ENCODE results near the gene LRRC25.

The LRRC25 gene

DNA sequence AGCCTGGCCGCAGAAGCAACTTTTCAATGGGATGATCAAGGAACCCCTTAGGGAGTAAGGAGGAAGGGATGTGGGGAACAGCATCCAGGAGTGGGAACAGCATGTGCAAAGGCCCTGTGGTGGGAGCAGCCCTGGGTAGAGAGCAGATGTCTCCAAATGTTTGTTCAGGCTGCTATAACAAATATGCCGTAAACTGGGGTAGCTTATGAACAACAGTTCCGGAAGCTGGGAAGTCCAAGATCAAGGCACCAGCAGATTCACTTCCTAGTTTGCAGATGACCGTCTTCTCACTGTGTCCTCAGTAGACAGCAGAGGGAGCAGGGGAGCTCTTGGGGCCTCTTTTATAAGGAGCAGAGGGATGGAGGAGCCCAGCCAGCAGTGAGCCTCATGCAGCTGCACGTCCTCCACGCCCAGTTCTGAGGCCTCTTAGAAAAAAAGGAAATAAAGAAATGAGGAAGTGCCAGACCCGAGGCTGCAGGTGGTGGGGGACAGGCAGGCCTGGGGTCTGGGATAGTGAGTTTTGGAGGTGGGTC lies 4.2 kb upstream of the LRRC25 start:
- H3K9me3 ChIP-seq (ENCODE audit: control extremely low read depth in 1 of 5, control insufficient read depth in 4 of 5, insufficient read depth in 2 of 5, low read depth in 1 of 5, low read length in 4 of 5): no peaks in the 10 kb centered on the region
- CTCF ChIA-PET: interaction anchor here (0.6 to 8.9 kb wide), 13 partner anchors 9 to 58 kb away, joined by 3 to 101 read pairs (median 3); partner anchors contain the start of gene GDF15
- DNase-seq: peak; percentile 93 to 95 (median 94)
- H3K4me3 ChIP-seq (ENCODE audit: control insufficient read depth in 1 of 7, extremely low read depth in 1 of 7, insufficient read depth in 4 of 7, low read depth in 2 of 7, low read length in 6 of 7): peak overlapping the region in 1 of 7 experiments; percentile 19
- H3K4me1 ChIP-seq (ENCODE audit: control extremely low read depth in 1 of 4, control insufficient read depth in 4 of 4, insufficient read depth in 4 of 4, low read length in 3 of 4): peaks cover 5 to 54% (median 44%) of the 10 kb centered on the region in 4 experiments
- 18% methylated on average over 7 of the region's 7 CpGs for WGBS (ENCODE audit: insufficient coverage)
- POLR2A ChIA-PET: interaction anchor here (0.6 to 1.2 kb wide), 3 partner anchors 9 to 15 kb away, joined by 3 to 5 read pairs (median 4); no protein-coding TSS in a partner anchor
- no peaks in the 10 kb centered on the region for H3K36me3 ChIP-seq (ENCODE audit: control insufficient read depth in 4 of 4, insufficient read depth in 4 of 4, low read length in 3 of 4)
- H3K27ac ChIP-seq (ENCODE audit: insufficient read depth in 1 of 2, low read depth in 1 of 2, low read length in 2 of 2, poor library complexity in 1 of 2, severe bottlenecking in 2 of 2): peak overlapping the region in 1 of 2 experiments; percentile 79
- H3K27me3 ChIP-seq (replicated peaks in 2 of 5; ENCODE audit: control insufficient read depth in 4 of 5, insufficient read depth in 5 of 5, low read length in 4 of 5): no peaks in the 10 kb centered on the region

DNA sequence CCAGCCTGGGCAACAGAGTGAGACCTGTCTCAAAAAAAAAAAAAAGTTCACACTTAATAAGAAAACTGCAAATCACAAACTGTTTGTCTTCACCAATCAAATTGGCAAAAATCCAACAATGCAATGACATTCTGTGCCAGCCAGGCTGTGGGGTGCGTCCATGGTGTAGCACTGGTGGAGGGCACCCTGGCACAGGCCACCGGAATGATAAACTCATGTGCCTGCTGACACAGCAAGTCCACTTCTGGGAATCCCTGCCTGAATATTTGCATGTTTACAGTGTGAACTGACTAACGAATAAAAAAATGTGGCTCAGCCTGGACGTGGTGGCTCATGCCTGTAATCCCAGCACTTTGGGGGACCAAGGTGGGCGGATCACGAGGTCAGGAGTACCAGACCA lies 1.6 kb upstream of the LRRC25 start:
- Histone ChIP-seq H3K9me3 (ENCODE audit: control extremely low read depth in 1 of 5, control insufficient read depth in 4 of 5, insufficient read depth in 2 of 5, low read depth in 1 of 5, low read length in 4 of 5) (no peaks in the 10 kb centered on the region), H3K4me1 (ENCODE audit: control extremely low read depth in 1 of 4, control insufficient read depth in 4 of 4, insufficient read depth in 4 of 4, low read length in 3 of 4) (peaks cover 5 to 57% (median 46%) of the 10 kb centered on the region in 4 experiments), H3K27me3 (replicated peaks in 2 of 5; ENCODE audit: control insufficient read depth in 4 of 5, insufficient read depth in 5 of 5, low read length in 4 of 5) (no peaks in the 10 kb centered on the region), H3K27ac (ENCODE audit: insufficient read depth in 1 of 2, low read depth in 1 of 2, low read length in 2 of 2, poor library complexity in 1 of 2, severe bottlenecking in 2 of 2) (no peak overlapping the region), H3K4me3 (ENCODE audit: control insufficient read depth in 1 of 7, extremely low read depth in 1 of 7, insufficient read depth in 4 of 7, low read depth in 2 of 7, low read length in 6 of 7) (peak overlapping the region in 1 of 7 experiments; percentile 36), H3K36me3 (ENCODE audit: control insufficient read depth in 4 of 4, insufficient read depth in 4 of 4, low read length in 3 of 4) (no peaks in the 10 kb centered on the region)
- WGBS (ENCODE audit: insufficient coverage): 55% methylated on average over 6 of the region's 6 CpGs
- DNase-seq: peak in 2 of 3 donors; percentile 47 to 52
- ChIA-PET POLR2A (interaction anchor here (0.6 to 1.3 kb wide), 2 partner anchors 117 to 200 kb away, joined by 4 read pairs; partner anchors contain the start of gene JUND), CTCF (interaction anchor here (0.7 to 8.9 kb wide), 6 partner anchors 8 to 50 kb away, joined by 3 to 101 read pairs (median 6); no protein-coding TSS in a partner anchor)

DNA sequence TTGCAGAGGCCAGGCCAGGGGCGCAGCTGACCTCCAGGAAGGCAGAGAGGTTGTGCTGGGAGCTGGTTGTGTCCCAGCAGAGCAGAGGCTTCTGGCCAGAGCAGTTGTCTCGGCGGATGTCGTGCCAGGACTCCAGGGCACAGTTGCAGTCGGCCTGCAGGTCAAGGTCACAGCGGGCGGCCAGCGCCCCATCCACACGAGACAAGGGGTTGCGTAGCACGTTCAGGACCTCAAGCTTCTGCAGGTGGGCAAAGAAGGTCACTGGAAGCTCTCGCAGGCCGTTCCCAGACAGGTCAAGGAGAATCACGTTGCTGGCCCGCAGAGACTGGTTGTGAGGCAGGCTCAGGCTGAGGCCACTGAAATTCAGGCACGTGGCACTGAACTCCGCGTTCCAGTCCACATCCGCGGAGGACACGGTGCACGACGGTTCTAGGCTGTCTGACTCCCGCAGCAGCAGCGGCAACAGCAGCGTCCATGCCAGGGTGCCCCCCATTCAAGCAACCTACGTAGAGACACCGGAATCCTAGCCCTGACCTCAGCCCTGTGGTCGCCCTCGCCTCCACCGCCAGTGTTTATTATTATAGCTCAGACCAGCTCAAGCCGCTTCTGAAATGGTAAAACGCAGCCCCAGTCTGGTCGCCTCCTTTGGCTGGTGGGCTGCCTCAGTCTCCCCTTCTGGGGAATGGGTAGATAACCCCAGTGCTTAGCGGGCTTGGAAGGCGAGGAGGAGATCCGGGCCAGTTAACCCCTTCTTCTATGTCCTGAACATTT lies 766 bp downstream of the LRRC25 start:
- Histone ChIP-seq H3K4me1 (ENCODE audit: control extremely low read depth in 1 of 4, control insufficient read depth in 4 of 4, insufficient read depth in 4 of 4, low read length in 3 of 4) (peaks cover 0 to 59% (median 47%) of the 10 kb centered on the region in 4 experiments), H3K27me3 (replicated peaks in 2 of 5; ENCODE audit: control insufficient read depth in 4 of 5, insufficient read depth in 5 of 5, low read length in 4 of 5) (no peaks in the 10 kb centered on the region), H3K27ac (ENCODE audit: insufficient read depth in 1 of 2, low read depth in 1 of 2, low read length in 2 of 2, poor library complexity in 1 of 2, severe bottlenecking in 2 of 2) (no peak overlapping the region), H3K36me3 (ENCODE audit: control insufficient read depth in 4 of 4, insufficient read depth in 4 of 4, low read length in 3 of 4) (no peaks in the 10 kb centered on the region), H3K9me3 (ENCODE audit: control extremely low read depth in 1 of 5, control insufficient read depth in 4 of 5, insufficient read depth in 2 of 5, low read depth in 1 of 5, low read length in 4 of 5) (no peaks in the 10 kb centered on the region), H3K4me3 (ENCODE audit: control insufficient read depth in 1 of 7, extremely low read depth in 1 of 7, insufficient read depth in 4 of 7, low read depth in 2 of 7, low read length in 6 of 7) (peak overlapping the region in 5 of 7 experiments; percentile 32 to 74 (median 57))
- CTCF ChIA-PET: interaction anchor here (0.9 to 2.3 kb wide), 6 partner anchors 8 to 22 kb away, joined by 3 to 16 read pairs (median 4); partner anchors contain the start of gene SSBP4
- WGBS (ENCODE audit: insufficient coverage): 93% methylated on average over 34 of the region's 37 CpGs
- DNase-seq: peak in 1 of 3 donors; percentile 38
- POLR2A ChIA-PET: interaction anchor here (0.6 to 1.2 kb wide), 2 partner anchors 39 to 115 kb away, joined by 3 read pairs; partner anchors contain the start of gene JUND

DNA sequence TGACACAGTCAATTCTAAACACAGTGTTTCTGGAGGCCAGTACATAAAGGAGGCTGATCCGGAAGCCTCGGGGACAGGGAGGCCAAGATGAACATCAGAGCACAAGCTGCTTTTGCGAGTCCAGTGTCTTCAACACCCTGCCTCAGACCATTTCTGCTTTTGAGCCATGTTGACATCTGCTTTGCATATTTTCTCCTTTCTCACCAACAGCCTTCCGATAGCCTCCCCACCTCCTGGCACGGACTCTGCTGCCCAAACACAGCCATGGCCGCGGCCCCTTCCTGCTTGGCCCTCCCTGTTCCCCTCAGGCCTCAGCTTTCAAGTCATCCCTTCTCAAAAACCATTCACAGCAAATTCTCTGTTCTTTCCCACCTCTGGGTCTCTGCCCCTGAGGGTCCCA lies 3.6 kb downstream of the LRRC25 start:
- 37% methylated on average over 7 of the region's 7 CpGs for WGBS (ENCODE audit: insufficient coverage)
- peaks cover 0 to 47% (median 38%) of the 10 kb centered on the region in 4 experiments for H3K4me1 ChIP-seq (ENCODE audit: control extremely low read depth in 1 of 4, control insufficient read depth in 4 of 4, insufficient read depth in 4 of 4, low read length in 3 of 4)
- no peak overlapping the region for H3K27ac ChIP-seq (ENCODE audit: insufficient read depth in 1 of 2, low read depth in 1 of 2, low read length in 2 of 2, poor library complexity in 1 of 2, severe bottlenecking in 2 of 2)
- H3K36me3 ChIP-seq (ENCODE audit: control insufficient read depth in 4 of 4, insufficient read depth in 4 of 4, low read length in 3 of 4): peaks cover 0 to 5% (median 0%) of the 10 kb centered on the region in 4 experiments
- ChIA-PET POLR2A (no interaction called here), CTCF (interaction anchor here (2.0 to 9.9 kb wide), 4 partner anchors 10 to 51 kb away, joined by 4 to 133 read pairs (median 54); no protein-coding TSS in a partner anchor)
- peak in 1 of 3 donors; percentile 23 for DNase-seq
- H3K9me3 ChIP-seq (ENCODE audit: control extremely low read depth in 1 of 5, control insufficient read depth in 4 of 5, insufficient read depth in 2 of 5, low read depth in 1 of 5, low read length in 4 of 5): no peaks in the 10 kb centered on the region
- H3K27me3 ChIP-seq (replicated peaks in 2 of 5; ENCODE audit: control insufficient read depth in 4 of 5, insufficient read depth in 5 of 5, low read length in 4 of 5): peaks cover 0 to 2% (median 0%) of the 10 kb centered on the region in 5 experiments
- H3K4me3 ChIP-seq (ENCODE audit: control insufficient read depth in 1 of 7, extremely low read depth in 1 of 7, insufficient read depth in 4 of 7, low read depth in 2 of 7, low read length in 6 of 7): peak overlapping the region in 2 of 7 experiments; percentile 8 to 27

DNA sequence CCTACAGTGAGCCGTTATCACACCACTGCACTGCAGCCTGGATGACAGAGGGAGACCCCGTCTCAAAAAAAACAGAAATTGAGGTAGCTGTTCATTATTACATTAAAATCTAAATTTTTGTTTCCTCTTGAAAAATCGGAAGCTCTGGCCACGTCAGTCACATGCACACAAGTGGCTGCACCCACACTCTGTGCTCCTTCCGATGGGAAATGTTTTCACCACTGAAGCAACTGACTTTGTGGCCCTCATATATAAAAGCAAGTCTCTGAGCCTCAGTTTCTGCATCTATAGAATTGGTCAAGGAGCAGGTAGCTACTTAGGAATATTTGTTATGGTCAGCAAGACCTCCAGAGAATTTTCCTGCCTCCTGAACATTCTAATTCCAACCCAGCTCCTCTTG lies 4.5 kb downstream of the LRRC25 start:
- Histone ChIP-seq H3K27ac (ENCODE audit: insufficient read depth in 1 of 2, low read depth in 1 of 2, low read length in 2 of 2, poor library complexity in 1 of 2, severe bottlenecking in 2 of 2) (no peak overlapping the region), H3K4me3 (ENCODE audit: control insufficient read depth in 1 of 7, extremely low read depth in 1 of 7, insufficient read depth in 4 of 7, low read depth in 2 of 7, low read length in 6 of 7) (peak overlapping the region in 4 of 7 experiments; percentile 11 to 39 (median 26)), H3K9me3 (ENCODE audit: control extremely low read depth in 1 of 5, control insufficient read depth in 4 of 5, insufficient read depth in 2 of 5, low read depth in 1 of 5, low read length in 4 of 5) (no peaks in the 10 kb centered on the region), H3K36me3 (ENCODE audit: control insufficient read depth in 4 of 4, insufficient read depth in 4 of 4, low read length in 3 of 4) (peaks cover 0 to 5% (median 0%) of the 10 kb centered on the region in 4 experiments), H3K4me1 (ENCODE audit: control extremely low read depth in 1 of 4, control insufficient read depth in 4 of 4, insufficient read depth in 4 of 4, low read length in 3 of 4) (peaks cover 0 to 47% (median 39%) of the 10 kb centered on the region in 4 experiments), H3K27me3 (replicated peaks in 2 of 5; ENCODE audit: control insufficient read depth in 4 of 5, insufficient read depth in 5 of 5, low read length in 4 of 5) (peaks cover 0 to 2% (median 0%) of the 10 kb centered on the region in 5 experiments)
- CTCF ChIA-PET: interaction anchor here (0.7 to 9.9 kb wide), 10 partner anchors 10 to 281 kb away, joined by 3 to 133 read pairs (median 4); no protein-coding TSS in a partner anchor
- WGBS (ENCODE audit: insufficient coverage): 0% methylated on average over 3 of the region's 5 CpGs
- POLR2A ChIA-PET: no interaction called here
- no peak for DNase-seq

DNA sequence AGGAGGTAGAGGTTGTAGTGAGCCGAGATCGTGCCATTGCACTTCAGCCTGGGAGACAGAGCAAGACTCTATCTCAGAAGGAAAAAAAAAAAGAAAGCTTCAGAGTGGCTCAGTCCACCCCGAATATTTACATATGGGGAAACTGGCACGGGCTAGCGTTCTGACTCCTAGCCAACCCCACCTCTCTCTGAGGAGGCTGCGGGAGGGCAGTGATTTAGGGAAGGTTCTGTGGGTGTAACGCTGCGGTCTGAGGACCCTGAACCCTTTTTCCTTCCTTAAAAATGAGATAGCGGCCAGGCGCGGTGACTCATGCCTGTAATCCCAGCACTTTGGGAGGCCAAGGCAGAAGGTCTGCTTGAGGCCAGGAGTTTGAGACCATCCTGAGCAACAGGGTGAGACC lies 5.0 kb downstream of the LRRC25 start:
- H3K4me3 ChIP-seq (ENCODE audit: control insufficient read depth in 1 of 7, extremely low read depth in 1 of 7, insufficient read depth in 4 of 7, low read depth in 2 of 7, low read length in 6 of 7): peak overlapping the region in 3 of 7 experiments; percentile 11 to 28 (median 25)
- ChIA-PET POLR2A (interaction anchor here (0.5 kb wide), 1 partner anchor 113 kb away, joined by 3 read pairs; no protein-coding TSS in a partner anchor), CTCF (interaction anchor here (0.7 to 9.9 kb wide), 8 partner anchors 11 to 280 kb away, joined by 3 to 133 read pairs (median 6); no protein-coding TSS in a partner anchor)
- peaks cover 0 to 46% (median 37%) of the 10 kb centered on the region in 4 experiments for H3K4me1 ChIP-seq (ENCODE audit: control extremely low read depth in 1 of 4, control insufficient read depth in 4 of 4, insufficient read depth in 4 of 4, low read length in 3 of 4)
- peaks cover 0 to 2% (median 0%) of the 10 kb centered on the region in 5 experiments for H3K27me3 ChIP-seq (replicated peaks in 2 of 5; ENCODE audit: control insufficient read depth in 4 of 5, insufficient read depth in 5 of 5, low read length in 4 of 5)
- DNase-seq: peak; percentile 90 to 94 (median 92)
- H3K36me3 ChIP-seq (ENCODE audit: control insufficient read depth in 4 of 4, insufficient read depth in 4 of 4, low read length in 3 of 4): peaks cover 0 to 5% (median 0%) of the 10 kb centered on the region in 4 experiments
- no peak overlapping the region for H3K27ac ChIP-seq (ENCODE audit: insufficient read depth in 1 of 2, low read depth in 1 of 2, low read length in 2 of 2, poor library complexity in 1 of 2, severe bottlenecking in 2 of 2)
- H3K9me3 ChIP-seq (ENCODE audit: control extremely low read depth in 1 of 5, control insufficient read depth in 4 of 5, insufficient read depth in 2 of 5, low read depth in 1 of 5, low read length in 4 of 5): no peaks in the 10 kb centered on the region
- WGBS (ENCODE audit: insufficient coverage): 0% methylated on average over 5 of the region's 11 CpGs

Measured in common myeloid progenitor, CD34-positive (primary cell).